ENCODE measurements around the gene NT5DC4. TPM values are rescaled to one million over a fixed set of nuclear protein-coding genes. Genes with fewer than 3 reads are reported as not detected.

The NT5DC4 gene
- total RNA-seq, 1 donor from 2014 or later = not detected

GRCh38 chr2:112723995-112724394, 3.2 kb downstream of the NT5DC4 start:
- no peak for TF ChIP-seq CTCF (IDR thresholded peaks at IDR 0.05)
- TF ChIP-seq EZH2phosphoT487 (IDR thresholded peaks at IDR 0.05) = no peak
- no peak for TF ChIP-seq EZH2 (IDR thresholded peaks at IDR 0.05)
- Mint-ChIP-seq H3K4me3 (no peak overlapping the region), H3K9me3 (no peaks in the 10 kb centered on the region), H3K27ac (no peak overlapping the region), H3K27me3 (ENCODE audit: insufficient read depth, low read depth) (peaks cover 4% of the 10 kb centered on the region), H3K4me1 (no peaks in the 10 kb centered on the region), H3K36me3 (no peaks in the 10 kb centered on the region)
- Histone ChIP-seq H3K27ac (no peak overlapping the region), H3K4me2 (no peak overlapping the region), H3K27me3 (no peaks in the 10 kb centered on the region), H3K36me3 (no peaks in the 10 kb centered on the region), H3F3A (ENCODE audit: low read depth) (no peaks in the 10 kb centered on the region), H2AFZ (replicated peaks) (no peak overlapping the region), H3K9ac (no peak overlapping the region), H3K4me3 (no peak overlapping the region), H3K79me2 (ENCODE audit: low read depth) (no peaks in the 10 kb centered on the region), H4K20me1 (ENCODE audit: low read depth) (no peaks in the 10 kb centered on the region), H3K4me1 (no peaks in the 10 kb centered on the region), H3K9me3 (ENCODE audit: low read depth) (no peaks in the 10 kb centered on the region)
- no peak for DNase-seq (ENCODE audit: low spot score)

GRCh38 chr2:112724591-112725525, 4.0 kb downstream of the NT5DC4 start:
- Histone ChIP-seq H3K27ac (no peak overlapping the region), H3K36me3 (no peaks in the 10 kb centered on the region), H3K9ac (no peak overlapping the region), H3K79me2 (ENCODE audit: low read depth) (no peaks in the 10 kb centered on the region), H3K9me3 (ENCODE audit: low read depth) (no peaks in the 10 kb centered on the region), H4K20me1 (ENCODE audit: low read depth) (no peaks in the 10 kb centered on the region), H2AFZ (replicated peaks) (no peak overlapping the region), H3F3A (ENCODE audit: low read depth) (no peaks in the 10 kb centered on the region), H3K27me3 (no peaks in the 10 kb centered on the region), H3K4me2 (no peak overlapping the region), H3K4me1 (no peaks in the 10 kb centered on the region), H3K4me3 (no peak overlapping the region)
- Mint-ChIP-seq H3K4me3 (no peak overlapping the region), H3K27me3 (ENCODE audit: insufficient read depth, low read depth) (peaks cover 4% of the 10 kb centered on the region), H3K4me1 (no peaks in the 10 kb centered on the region), H3K9me3 (no peaks in the 10 kb centered on the region), H3K27ac (no peak overlapping the region), H3K36me3 (no peaks in the 10 kb centered on the region)
- TF ChIP-seq EZH2 (IDR thresholded peaks at IDR 0.05) = no peak
- TF ChIP-seq EZH2phosphoT487 (IDR thresholded peaks at IDR 0.05) = no peak
- peak; percentile 27 for TF ChIP-seq CTCF (IDR thresholded peaks at IDR 0.05)
- peak; percentile 47 for DNase-seq (ENCODE audit: low spot score)

GRCh38 chr2:112725545-112726457, 5.0 kb downstream of the NT5DC4 start:
- peak; percentile 18 for DNase-seq (ENCODE audit: low spot score)
- no peaks in the 10 kb centered on the region for H3K4me1 Mint-ChIP-seq
- no peak overlapping the region for H3K4me3 Mint-ChIP-seq
- no peaks in the 10 kb centered on the region for H3F3A ChIP-seq (ENCODE audit: low read depth)
- no peak overlapping the region for H3K4me2 ChIP-seq
- H3K27ac Mint-ChIP-seq = no peak overlapping the region
- no peaks in the 10 kb centered on the region for H3K9me3 ChIP-seq (ENCODE audit: low read depth)
- H4K20me1 ChIP-seq (ENCODE audit: low read depth) = no peaks in the 10 kb centered on the region
- peaks cover 4% of the 10 kb centered on the region for H3K27me3 Mint-ChIP-seq (ENCODE audit: insufficient read depth, low read depth)
- H3K36me3 ChIP-seq = no peaks in the 10 kb centered on the region
- H3K4me1 ChIP-seq = no peaks in the 10 kb centered on the region
- no peak for TF ChIP-seq CTCF (IDR thresholded peaks at IDR 0.05)
- TF ChIP-seq EZH2phosphoT487 (IDR thresholded peaks at IDR 0.05) = no peak
- no peak for TF ChIP-seq EZH2 (IDR thresholded peaks at IDR 0.05)
- no peak overlapping the region for H3K9ac ChIP-seq
- no peaks in the 10 kb centered on the region for H3K27me3 ChIP-seq
- H3K36me3 Mint-ChIP-seq = no peaks in the 10 kb centered on the region
- H3K9me3 Mint-ChIP-seq = no peaks in the 10 kb centered on the region
- peak overlapping the region; percentile 97 for H2AFZ ChIP-seq (replicated peaks)
- H3K27ac ChIP-seq = no peak overlapping the region
- H3K4me3 ChIP-seq = no peak overlapping the region
- H3K79me2 ChIP-seq (ENCODE audit: low read depth) = no peaks in the 10 kb centered on the region

All from neural progenitor cell (in vitro differentiated cells).